Measurements from ENCODE around the gene TBX10.

TBX10 gene

DNA sequence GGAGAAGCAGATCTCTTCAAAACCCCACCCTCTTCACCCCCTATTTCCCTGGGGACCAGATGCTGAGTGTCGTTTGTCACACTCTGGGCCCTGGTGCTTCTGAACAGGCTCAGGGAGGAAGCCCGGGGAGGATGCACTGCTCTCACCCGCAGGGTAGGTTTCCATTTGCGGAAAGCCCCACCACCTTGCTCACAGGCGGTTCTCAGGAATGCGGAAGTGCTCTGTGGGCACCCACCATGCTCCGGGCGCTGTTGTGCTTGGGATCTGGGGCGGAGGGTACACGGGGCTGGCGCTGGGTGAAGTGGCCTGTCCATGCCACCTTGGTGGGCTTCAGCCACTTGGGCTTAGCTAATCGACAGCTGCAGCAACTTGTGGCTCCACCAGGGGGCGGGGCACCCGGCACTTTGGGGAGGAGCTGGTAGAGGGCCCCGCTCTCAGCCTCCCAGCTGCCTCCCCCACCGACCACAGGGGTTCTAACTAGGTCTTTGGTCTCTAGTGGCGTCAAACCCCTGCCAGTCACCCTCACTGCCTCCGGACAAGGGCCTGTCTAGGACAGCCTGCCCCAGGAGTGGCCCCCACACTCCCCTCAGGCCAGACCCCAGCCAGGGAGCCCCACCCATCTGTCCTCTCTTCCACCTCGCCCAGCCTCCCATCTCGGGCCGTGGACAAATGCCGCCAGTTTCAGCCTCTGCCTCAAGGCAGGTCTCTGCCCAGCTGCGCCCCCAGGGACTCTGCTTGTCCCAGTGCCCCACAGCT lies 25.4 kb downstream of the TBX10 start:
- H3K36me3 Mint-ChIP-seq (ENCODE audit: low read depth): peaks cover 9% of the 10 kb centered on the region
- peaks cover 7% of the 10 kb centered on the region for H3K27me3 Mint-ChIP-seq (ENCODE audit: low read depth)
- TF ChIP-seq, protein P1, sequence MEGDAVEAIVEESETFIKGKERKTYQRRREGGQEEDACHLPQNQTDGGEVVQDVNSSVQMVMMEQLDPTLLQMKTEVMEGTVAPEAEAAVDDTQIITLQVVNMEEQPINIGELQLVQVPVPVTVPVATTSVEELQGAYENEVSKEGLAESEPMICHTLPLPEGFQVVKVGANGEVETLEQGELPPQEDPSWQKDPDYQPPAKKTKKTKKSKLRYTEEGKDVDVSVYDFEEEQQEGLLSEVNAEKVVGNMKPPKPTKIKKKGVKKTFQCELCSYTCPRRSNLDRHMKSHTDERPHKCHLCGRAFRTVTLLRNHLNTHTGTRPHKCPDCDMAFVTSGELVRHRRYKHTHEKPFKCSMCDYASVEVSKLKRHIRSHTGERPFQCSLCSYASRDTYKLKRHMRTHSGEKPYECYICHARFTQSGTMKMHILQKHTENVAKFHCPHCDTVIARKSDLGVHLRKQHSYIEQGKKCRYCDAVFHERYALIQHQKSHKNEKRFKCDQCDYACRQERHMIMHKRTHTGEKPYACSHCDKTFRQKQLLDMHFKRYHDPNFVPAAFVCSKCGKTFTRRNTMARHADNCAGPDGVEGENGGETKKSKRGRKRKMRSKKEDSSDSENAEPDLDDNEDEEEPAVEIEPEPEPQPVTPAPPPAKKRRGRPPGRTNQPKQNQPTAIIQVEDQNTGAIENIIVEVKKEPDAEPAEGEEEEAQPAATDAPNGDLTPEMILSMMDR (IDR thresholded peaks at IDR 0.05; ENCODE audit: unreplicated experiment in 3 of 3): peak; percentile 65 to 74 (median 66)
- peak overlapping the region in 1 of 3 experiments; percentile 29 for H3K27ac Mint-ChIP-seq
- H3K4me3 Mint-ChIP-seq: peak overlapping the region in 2 of 3 experiments; percentile 37 to 44
- H3K4me1 Mint-ChIP-seq: peaks cover 12% of the 10 kb centered on the region
- H3K9me3 Mint-ChIP-seq: no peaks in the 10 kb centered on the region

DNA sequence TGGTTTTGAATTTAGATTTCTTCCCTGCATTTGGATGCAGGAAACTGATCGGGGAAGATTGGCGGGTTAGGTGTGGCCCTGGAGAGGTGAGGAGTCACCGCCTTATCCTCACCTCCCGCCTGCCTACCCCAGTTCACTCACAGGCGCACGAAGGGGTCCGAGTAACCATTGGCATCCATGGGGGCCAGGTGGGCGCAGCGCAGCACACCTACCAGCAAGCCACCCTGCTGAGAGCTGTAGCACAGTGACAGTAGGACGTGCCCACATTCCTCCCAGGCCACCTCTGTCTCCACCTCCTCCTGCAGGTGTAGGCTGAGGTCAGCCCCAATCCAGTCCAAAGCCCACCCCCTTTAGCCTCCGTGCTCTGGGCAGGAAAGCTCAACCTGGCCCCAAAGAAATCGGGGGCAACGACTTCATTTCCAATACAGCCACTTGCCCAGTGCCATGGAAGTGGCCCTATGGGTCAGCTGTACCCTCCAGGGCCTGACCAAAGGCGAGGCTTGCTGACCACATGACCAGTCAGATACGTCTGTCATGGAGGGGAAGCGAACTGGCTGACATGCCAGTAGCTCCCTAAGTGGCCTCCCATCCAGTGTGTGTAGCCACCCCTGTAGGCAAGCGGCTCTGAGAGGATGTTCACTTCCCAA lies 26.1 kb downstream of the TBX10 start:
- Mint-ChIP-seq H3K27me3 (ENCODE audit: low read depth) (peaks cover 7% of the 10 kb centered on the region), H3K4me3 (peak overlapping the region in 1 of 3 experiments; percentile 30), H3K4me1 (peaks cover 12% of the 10 kb centered on the region), H3K27ac (peak overlapping the region in 1 of 3 experiments; percentile 29), H3K9me3 (no peaks in the 10 kb centered on the region), H3K36me3 (ENCODE audit: low read depth) (peaks cover 13% of the 10 kb centered on the region)
- TF ChIP-seq, protein P1 (IDR thresholded peaks at IDR 0.05; ENCODE audit: unreplicated experiment in 3 of 3): no peak

DNA sequence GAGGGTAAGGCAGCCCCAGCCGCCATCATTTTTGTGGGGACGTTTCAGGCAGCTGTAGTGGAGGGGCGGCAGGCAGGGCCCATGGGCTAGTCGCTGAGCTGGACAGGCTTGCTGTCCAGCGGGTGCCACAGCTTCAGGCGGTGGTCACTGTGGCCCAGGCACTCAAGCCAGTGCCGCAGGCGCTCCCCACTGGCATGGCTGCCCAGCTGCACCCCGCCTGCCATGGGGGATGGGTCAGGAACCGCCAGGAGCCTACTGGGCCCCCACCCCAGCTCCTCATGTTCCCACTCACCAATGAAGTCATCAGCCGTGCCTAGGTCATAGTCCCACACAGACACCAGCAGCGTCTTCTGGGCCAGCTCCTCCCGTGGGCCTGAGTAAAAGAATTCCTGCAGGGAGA lies 26.8 kb downstream of the TBX10 start:
- H3K9me3 Mint-ChIP-seq: no peaks in the 10 kb centered on the region
- no peak overlapping the region for H3K4me3 Mint-ChIP-seq
- H3K27me3 Mint-ChIP-seq (ENCODE audit: low read depth): peaks cover 7% of the 10 kb centered on the region
- H3K4me1 Mint-ChIP-seq: peaks cover 9% of the 10 kb centered on the region
- TF ChIP-seq, protein P1 (IDR thresholded peaks at IDR 0.05; ENCODE audit: unreplicated experiment in 3 of 3): no peak
- H3K36me3 Mint-ChIP-seq (ENCODE audit: low read depth): peaks cover 13% of the 10 kb centered on the region
- H3K27ac Mint-ChIP-seq: no peak overlapping the region

DNA sequence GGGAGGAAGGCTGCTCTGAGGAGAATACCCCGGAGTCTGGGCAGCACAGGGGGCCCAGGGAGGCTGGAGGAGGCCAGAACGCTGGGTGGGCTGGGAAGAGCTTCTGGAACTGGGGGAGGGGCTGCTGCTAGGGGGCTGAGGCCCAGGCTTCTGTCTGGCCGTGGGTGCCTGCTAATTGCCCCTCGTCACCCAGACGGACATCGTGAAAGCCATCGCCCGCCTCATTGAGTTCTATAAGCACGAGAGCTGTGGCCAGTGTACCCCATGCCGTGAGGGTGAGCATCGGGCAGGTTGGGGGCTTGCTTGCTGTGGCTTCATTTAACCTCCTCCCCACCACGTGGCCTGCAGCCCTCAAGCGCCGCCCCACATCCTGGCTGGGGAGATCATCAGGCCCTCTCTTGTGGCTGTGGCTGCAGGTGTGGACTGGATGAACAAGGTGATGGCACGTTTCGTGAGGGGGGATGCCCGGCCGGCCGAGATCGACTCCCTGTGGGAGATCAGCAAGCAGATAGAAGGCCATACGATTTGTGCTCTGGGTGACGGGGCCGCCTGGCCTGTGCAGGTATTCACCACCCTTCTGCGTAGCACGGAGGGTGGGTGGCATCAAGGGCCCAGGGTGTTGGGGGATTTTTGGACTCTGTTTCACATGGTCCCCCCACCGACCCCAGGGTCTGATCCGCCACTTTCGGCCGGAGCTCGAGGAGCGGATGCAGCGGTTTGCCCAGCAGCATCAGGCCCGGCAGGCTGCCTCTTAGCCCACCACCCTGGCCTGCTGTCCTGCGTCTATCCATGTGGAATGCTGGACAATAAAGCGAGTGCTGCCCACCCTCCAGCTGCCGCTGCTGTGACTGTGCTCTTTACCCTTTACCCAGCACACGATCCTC lies 27.6 kb downstream of the TBX10 start:
- no peak overlapping the region for H3K4me3 Mint-ChIP-seq
- H3K27me3 Mint-ChIP-seq (ENCODE audit: low read depth): peaks cover 4% of the 10 kb centered on the region
- no peaks in the 10 kb centered on the region for H3K9me3 Mint-ChIP-seq
- peaks cover 1% of the 10 kb centered on the region for H3K4me1 Mint-ChIP-seq
- no peak overlapping the region for H3K27ac Mint-ChIP-seq
- TF ChIP-seq, protein P1 (IDR thresholded peaks at IDR 0.05; ENCODE audit: unreplicated experiment in 3 of 3): no peak
- H3K36me3 Mint-ChIP-seq (ENCODE audit: low read depth): peaks cover 13% of the 10 kb centered on the region

DNA sequence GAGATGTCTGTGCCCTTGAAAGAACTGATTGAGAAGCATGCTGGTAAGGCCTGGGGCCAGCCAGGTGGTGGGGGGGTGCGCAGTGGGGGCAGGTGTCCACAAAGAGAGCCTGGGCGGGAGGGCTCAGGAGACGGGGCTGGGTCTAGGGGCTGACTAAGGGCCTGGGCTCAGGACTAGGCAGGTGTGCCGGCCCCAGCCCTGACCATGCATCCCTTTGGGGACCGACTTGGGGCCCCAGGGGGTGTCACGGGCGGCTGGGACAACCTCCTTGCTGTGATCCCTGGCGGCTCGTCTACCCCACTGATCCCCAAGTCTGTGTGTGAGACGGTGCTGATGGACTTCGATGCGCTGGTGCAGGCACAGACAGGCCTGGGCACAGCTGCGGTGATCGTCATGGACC lies 28.4 kb downstream of the TBX10 start:
- TF ChIP-seq, protein P1 (IDR thresholded peaks at IDR 0.05; ENCODE audit: unreplicated experiment in 3 of 3): no peak
- Mint-ChIP-seq H3K9me3 (no peaks in the 10 kb centered on the region), H3K4me1 (no peaks in the 10 kb centered on the region), H3K36me3 (ENCODE audit: low read depth) (peaks cover 13% of the 10 kb centered on the region), H3K27ac (no peak overlapping the region), H3K4me3 (no peak overlapping the region), H3K27me3 (ENCODE audit: low read depth) (peaks cover 4% of the 10 kb centered on the region)
